SK-N-SH treated with all-trans-retinoic acid at 6 μM for 48 hours (cell line): ENCODE measurements around the gene COL21A1.
"Not testable (repeated sequence)": the region's sequence is repeated elsewhere in the genome, so short reads cannot be mapped to it uniquely, and the experiment has no call there.

Source experiments
- ARNTL ChIP-seq: fragments of 450-650 bp; formaldehyde crosslinking; IDR thresholded peaks from 2 replicates; pipeline ENCODE4 v1.5.0; 2020; ENCODE audit warnings: low read depth, mild to moderate bottlenecking, moderate library complexity, borderline replicate concordance
- BACH2 ChIP-seq: fragments of 250-450 bp; sonication (Bioruptor Pico); IDR thresholded peaks from 2 replicates; pipeline ENCODE4 v1.9.0; 2021; ENCODE audit warnings: mild to moderate bottlenecking, borderline replicate concordance
- ESRRG ChIP-seq: fragments of 250-450 bp; sonication (Bioruptor Pico); IDR thresholded peaks from 2 replicates; pipeline ENCODE4 v1.6.1; 2021; ENCODE audit warnings: mild to moderate bottlenecking
- OSR1 ChIP-seq: fragments of 250-450 bp; sonication (Bioruptor Pico); IDR thresholded peaks from 2 replicates; pipeline ENCODE4 v1.8.0; 2022; ENCODE audit warnings: moderate library complexity, mild to moderate bottlenecking, inconsistent platforms
- PATZ1 ChIP-seq: fragments of 250-450 bp; sonication (Bioruptor Pico); IDR thresholded peaks from 2 replicates; pipeline ENCODE4 v1.8.0; 2020; ENCODE audit warnings: mild to moderate bottlenecking, moderate library complexity, borderline replicate concordance
- RARB ChIP-seq: fragments of 250-450 bp; sonication (Bioruptor Pico); IDR thresholded peaks from 2 replicates; pipeline ENCODE4 v1.8.0; 2021; ENCODE audit warnings: mild to moderate bottlenecking, moderate library complexity
- TCF4 ChIP-seq: fragments of 250-450 bp; sonication (Bioruptor Pico); IDR thresholded peaks from 2 replicates; pipeline ENCODE4 v1.8.0; 2021; ENCODE audit warnings: mild to moderate bottlenecking, moderate library complexity, borderline replicate concordance
- TOX ChIP-seq: fragments of 250-450 bp; sonication (Bioruptor Pico); IDR thresholded peaks from 2 replicates; pipeline ENCODE4 v1.8.0; 2021; ENCODE audit warnings: mild to moderate bottlenecking, moderate library complexity, borderline replicate concordance
- ZC3H10 ChIP-seq: fragments of 250-450 bp; sonication (Bioruptor Pico); IDR thresholded peaks from 2 replicates; pipeline ENCODE4 v1.5.1; 2021; ENCODE audit warnings: mild to moderate bottlenecking, moderate library complexity
- ZFP3 ChIP-seq: fragments of 250-450 bp; sonication (Bioruptor Pico); IDR thresholded peaks from 2 replicates; pipeline ENCODE4 v1.5.0; 2020; ENCODE audit warnings: mild to moderate bottlenecking, moderate library complexity
- ZNF70 ChIP-seq: fragments of 450-650 bp; formaldehyde crosslinking; IDR thresholded peaks from 2 replicates; pipeline ENCODE4 v1.5.0; 2020; ENCODE audit warnings: mild to moderate bottlenecking, moderate library complexity

GRCh38 chr6:56260593-56260992, 13.2 kb upstream of the COL21A1 start:
- not testable (repeated sequence) for TF ChIP-seq ARNTL; PATZ1; ESRRG (CRISPR knock-in tag); ZFP3 (CRISPR knock-in tag); TOX (CRISPR knock-in tag); OSR1 (CRISPR knock-in tag); ZNF70 (CRISPR knock-in tag); BACH2 (CRISPR knock-in tag); TCF4 (CRISPR knock-in tag); RARB; ZC3H10 (CRISPR knock-in tag)
